HG03575 (cell line): ENCODE measurements around the gene KCTD20.
"Not testable (repeated sequence)": the region's sequence is repeated elsewhere in the genome, so short reads cannot be mapped to it uniquely, and the experiment has no call there.

Experiments used
- ATAC-seq: cut with Tn5 transposase; IDR thresholded peaks from one replicate; pipeline ENCODE4 v1.9.1; 2021; ENCODE audit not compliant: unreplicated experiment, insufficient number of reproducible peaks, low FRiP score; ENCODE audit errors: extremely low read depth

KCTD20 gene

DNA sequence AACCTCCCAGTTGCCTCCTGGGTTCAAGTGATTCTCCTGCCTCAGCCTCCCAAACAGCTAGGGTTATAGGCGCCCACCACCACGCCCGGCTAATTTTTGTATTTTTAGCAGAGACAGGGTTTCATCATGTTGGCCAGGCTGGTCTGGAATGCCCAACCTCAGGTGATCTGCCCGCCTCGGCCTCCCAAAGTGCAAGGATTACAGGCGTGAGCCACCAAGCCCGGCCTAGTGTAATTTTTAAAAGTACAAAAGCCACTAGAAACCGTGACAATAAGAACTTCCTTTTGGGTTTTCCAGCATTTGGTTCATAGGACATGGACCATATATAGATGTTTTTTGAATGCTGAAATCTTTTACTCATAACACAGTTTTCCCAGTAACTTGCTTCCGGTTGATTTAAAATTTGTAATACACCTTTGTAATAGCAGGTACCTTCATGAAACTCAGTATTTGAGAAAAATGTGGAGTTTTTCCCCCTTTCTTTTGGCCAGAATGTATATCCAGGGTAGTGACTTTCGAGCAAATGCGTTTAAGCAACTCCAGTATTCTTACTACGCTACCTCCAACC lies 613 bp upstream of the KCTD20 start:
- no peak for ATAC-seq

DNA sequence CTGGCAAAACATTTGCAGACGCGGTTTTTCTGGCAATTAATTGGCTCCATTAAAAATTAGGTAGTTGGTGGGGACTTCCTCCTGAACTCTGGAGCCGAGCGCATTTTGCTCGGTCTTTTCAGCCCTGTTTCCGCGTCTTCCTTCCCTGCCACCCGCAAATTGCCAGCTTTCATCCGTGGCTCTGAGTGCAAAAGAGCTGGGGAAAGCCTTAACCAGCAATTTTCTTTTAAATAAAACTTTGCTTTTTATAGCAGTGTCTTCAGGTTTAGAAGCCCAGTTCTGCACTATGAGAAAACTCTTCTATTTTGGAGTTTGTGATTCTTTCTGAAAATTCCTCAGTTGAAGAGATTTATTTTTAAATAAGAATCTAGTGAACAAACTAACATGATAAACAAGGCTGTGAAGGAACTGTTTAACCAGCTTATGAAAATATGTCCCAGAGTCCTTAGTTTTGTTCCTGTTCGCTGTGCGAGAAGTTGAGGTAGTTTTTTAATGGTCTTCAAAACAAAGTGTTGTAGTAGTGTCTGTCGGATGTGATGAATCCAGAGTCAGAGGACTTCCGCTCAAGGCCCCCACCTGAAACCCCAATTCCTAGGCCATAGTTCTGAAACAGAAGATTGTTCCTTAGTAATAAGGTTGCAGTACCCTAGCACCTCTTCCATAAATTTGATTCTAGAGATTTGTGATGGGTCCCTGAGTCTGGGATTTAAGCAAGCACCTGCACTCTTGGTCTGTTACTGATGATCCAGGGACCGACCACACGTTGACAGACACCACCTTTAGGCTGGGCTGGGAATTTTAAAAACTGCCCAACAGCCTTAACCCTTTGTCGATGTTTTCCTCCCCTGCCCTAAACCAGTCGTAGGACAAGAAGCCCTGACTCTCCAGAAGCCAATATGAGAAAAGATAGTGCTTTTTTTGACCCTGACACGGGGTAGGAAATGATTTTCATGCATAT lies 950 bp downstream of the KCTD20 start:
- no peak for ATAC-seq

GRCh38 chr6:36444470-36444869 lies 1.7 kb downstream of the KCTD20 start:
- ATAC-seq = no peak

- ATAC-seq = no peak
These were observed 2.8 kb downstream of the KCTD20 start for GRCh38 chr6:36445621-36446020.

DNA sequence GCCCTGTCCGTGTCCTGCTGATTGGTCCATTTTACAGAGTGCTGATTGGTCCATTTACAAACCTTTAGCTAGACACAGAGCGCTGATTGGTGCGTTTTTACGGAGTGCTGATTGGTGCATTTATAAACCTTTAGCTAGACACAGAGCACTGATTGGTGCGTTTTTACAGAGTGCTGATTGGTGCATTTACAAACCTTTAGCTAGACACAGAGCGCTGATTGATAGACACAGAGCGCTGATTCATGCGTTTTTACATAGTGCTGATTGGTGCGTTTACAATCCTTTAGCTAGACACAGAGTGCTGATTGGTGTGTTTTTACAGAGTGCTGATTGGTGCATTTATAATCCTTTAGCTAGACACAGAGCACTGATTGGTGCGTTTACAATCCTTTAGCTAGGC lies 6.4 kb downstream of the KCTD20 start:
- not testable (repeated sequence) for ATAC-seq

DNA sequence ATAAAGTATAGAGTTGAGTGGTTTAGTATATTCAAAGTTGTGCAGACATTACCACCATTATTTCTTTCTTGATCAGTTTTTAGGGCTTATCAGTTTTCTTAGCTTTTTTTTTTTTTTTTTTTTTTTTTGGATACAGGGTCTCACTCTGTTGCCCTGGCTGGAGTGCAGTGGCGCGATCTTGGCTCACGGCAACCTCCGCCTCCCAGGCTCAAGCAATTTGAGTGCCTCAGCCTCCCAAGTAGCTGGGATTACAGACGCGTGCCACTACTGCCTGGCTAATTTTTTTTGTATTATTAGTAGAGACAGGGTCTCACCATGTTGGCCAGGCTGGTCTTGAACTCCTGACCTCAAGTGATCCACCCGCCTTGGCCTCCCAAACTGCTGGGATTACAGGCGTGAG lies 10.1 kb downstream of the KCTD20 start:
- ATAC-seq = not testable (repeated sequence)

- no peak for ATAC-seq
These were observed 12.8 kb downstream of the KCTD20 start for GRCh38 chr6:36455486-36456027.

GRCh38 chr6:36459501-36459900 lies 16.7 kb downstream of the KCTD20 start:
- ATAC-seq = no peak

- no peak for ATAC-seq
These were observed 18.1 kb downstream of the KCTD20 start for GRCh38 chr6:36460916-36461315.

GRCh38 chr6:36461646-36462045 lies 18.8 kb downstream of the KCTD20 start:
- no peak for ATAC-seq

DNA sequence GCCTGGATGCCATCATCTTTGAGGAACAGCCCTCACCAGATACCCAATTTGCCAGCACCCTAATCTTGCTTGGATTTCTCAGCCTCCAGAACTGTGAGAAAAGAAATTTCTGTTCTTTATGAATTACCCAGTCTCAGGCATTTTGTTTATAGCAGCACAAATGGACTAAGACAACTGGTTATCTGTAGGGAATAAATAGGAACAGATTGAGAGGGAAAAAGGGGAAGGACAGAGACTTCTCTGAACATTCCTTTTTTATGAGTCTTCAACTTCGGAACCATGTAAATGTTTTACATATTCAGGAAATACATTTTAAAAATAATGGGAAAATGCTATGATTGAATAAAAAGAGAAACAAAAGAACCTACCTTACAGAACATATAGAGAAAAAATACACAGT lies 20.9 kb downstream of the KCTD20 start:
- ATAC-seq = no peak

DNA sequence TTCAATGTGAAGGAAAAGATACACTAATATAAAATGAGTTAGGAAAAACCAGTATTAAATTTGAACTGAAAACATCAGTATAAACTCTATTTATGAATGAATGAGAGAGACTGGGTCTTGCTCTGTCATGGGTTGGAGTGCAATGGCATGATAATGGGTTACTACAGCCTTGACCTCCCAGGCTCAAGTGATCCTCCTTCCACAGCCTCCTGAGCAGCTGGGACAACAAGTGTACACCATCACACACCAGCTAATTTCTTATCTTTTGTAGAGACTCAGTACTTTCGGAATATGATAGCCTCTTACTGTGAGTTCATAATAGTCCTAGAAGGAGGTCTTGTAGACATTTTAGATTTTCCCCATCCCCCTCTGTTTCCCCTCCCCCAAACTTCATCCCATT lies 21.4 kb downstream of the KCTD20 start:
- ATAC-seq = no peak

- no peak for ATAC-seq
These were observed 24.8 kb downstream of the KCTD20 start for GRCh38 chr6:36467625-36468024.

- no peak for ATAC-seq
These were observed 26.4 kb downstream of the KCTD20 start for GRCh38 chr6:36469148-36469661.

DNA sequence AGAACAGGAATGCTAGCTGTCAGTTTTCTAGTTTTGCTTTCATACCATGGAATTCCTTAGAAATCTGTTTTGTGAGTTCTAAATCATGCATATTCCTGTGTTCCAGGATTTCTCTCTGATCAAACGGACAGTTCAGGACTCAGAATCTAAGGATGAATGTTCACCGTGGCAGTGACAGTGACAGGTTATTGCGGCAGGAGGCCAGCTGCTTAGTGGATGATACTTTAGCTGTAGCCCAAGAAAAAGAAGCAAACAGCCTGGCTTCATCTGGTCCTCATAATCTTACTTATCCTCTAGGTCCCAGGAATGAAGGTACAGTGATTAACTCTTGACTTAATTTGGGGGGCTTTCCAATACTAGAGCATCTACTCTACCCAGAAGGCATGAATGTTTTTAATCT lies 27.1 kb downstream of the KCTD20 start:
- ATAC-seq = no peak

DNA sequence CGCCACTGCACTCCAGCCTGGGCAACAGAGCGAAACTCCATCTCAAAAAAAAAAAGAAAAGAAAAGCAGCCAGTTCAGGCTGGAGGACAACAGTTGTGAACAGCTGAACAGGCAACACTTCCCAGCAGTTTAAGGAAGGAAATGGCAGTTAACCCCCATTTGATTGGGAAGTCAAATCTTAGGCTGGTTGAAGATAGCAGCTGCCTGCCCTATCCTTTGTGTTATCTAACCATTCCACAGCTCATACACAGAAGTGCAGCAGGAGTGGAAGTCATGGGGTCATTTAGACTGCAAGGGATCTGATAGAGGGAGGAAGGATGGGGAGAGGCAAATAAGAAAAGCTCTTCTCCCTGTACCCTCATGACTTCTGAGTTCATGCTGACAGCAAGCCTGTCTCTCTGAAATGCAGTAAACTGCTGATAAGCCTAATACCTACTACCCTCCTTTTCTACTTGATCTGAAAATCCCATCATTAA lies 35.3 kb downstream of the KCTD20 start:
- ATAC-seq = no peak

- no peak for ATAC-seq
These were observed 36.5 kb downstream of the KCTD20 start for GRCh38 chr6:36479256-36479655.

GRCh38 chr6:36483326-36483725 lies 40.5 kb downstream of the KCTD20 start:
- not testable (repeated sequence) for ATAC-seq

GRCh38 chr6:36484736-36485135 lies 41.9 kb downstream of the KCTD20 start:
- no peak for ATAC-seq

DNA sequence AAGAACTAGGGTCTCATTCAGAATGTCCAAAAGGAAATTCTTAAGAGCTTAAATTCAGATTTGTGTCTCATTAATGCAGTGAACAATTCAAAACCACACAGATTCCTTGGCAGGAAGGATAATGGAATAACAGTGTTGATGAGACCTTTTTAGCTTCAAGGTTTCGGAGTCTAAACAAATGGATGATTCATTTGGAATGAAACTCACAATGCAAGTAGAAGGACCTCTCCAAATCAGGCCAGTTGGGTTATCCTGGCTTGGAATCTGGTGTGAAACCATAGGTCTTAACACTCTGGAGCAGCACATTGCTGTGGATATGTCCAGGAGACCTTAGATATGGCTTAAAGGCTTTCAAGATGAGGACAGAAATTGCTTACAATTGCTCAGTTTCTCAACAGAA lies 44.9 kb downstream of the KCTD20 start:
- no peak for ATAC-seq
